Spleen (tissue), 7 donors: ENCODE data around the gene FILIP1L.

Source experiments
- CTCF ChIP-seq, 11 experiments: fragments of 200-600 bp in 7 of 11; fragments of 450-650 bp in 4 of 11; sonication (generic) in 4 of 11; IDR thresholded peaks in 8 of 11; conservative IDR thresholded peaks in 3 of 11; 1 replicate in 7 of 11; 2 replicates in 4 of 11; pipeline versions ENCODE4 v1.4.0 to v1.8.0; 2016 to 2021; ENCODE audit warnings: antibody characterized with exemption in 11 of 11, inconsistent platforms in 4 of 11, mild to moderate bottlenecking in 1 of 11
- POLR2A ChIP-seq, 3 donors: fragments of 450-650 bp; IDR thresholded peaks; one replicate each; pipeline ENCODE4 v1.5.1; 2017; ENCODE audit warnings: antibody characterized with exemption in 3 of 3, mild to moderate bottlenecking in 1 of 3
- POLR2AphosphoS5 ChIP-seq, 3 donors: sonication (generic); formaldehyde crosslinking; IDR thresholded peaks; one replicate each; pipeline ENCODE4 v1.5.1; 2017; ENCODE audit warnings: antibody characterized with exemption in 3 of 3
- donor health status: DM: no; HTN: no; CAD: no; lungs with moderate emphysema.
- donor health status: DM: no; HTN: no; CAD: no.
- donor health status: DM: no; HTN: no; CAD: no.

- TF ChIP-seq CTCF (IDR thresholded peaks at IDR 0.05 in 8 of 11, conservative IDR thresholded peaks at IDR 0.05 in 3 of 11) (no peak), POLR2A (IDR thresholded peaks at IDR 0.05) (no peak), POLR2AphosphoS5 (IDR thresholded peaks at IDR 0.05) (no peak)
Observed at GRCh38 chr3:100009276-100010086, 104.8 kb downstream of the FILIP1L start.
